Measurements from ENCODE around the gene PPP1R3G. TPM values are rescaled to one million over a fixed set of nuclear protein-coding genes. Genes with fewer than 3 reads are reported as not detected.

PPP1R3G gene
- total RNA-seq, 1 experiment from 2014 or later, result 0.15 TPM

DNA sequence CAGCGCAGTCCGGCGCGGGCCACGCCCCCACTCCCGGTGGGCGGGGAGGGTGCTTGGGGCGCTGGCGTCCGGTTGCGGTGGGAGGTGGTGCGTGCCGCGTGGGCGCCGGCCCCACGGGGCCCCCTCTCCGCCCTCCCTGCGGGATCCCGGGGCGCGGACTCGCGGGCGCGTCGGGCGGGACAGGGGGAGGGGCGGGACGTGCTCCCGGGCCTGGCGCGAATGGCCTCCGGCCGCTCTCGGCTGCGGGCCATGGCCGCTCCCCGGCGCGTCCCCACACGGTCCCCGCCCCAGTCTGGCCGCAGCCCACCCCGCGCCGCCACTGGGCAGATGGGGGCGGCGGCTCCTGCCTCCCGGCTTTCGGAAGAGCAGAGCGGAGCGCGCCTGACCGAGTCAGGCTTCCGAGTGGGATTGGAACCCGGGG lies 771 bp upstream of the PPP1R3G start:
- ATAC-seq (peak; percentile 11), DNase-seq (ENCODE audit: low spot score) (peak; percentile 25)
- Mint-ChIP-seq H3K9me3 (peaks cover 8% of the 10 kb centered on the region), H3K4me3 (peak overlapping the region; percentile 79), H3K27ac (no peak overlapping the region), H3K27me3 (ENCODE audit: low read depth) (peaks cover 79% of the 10 kb centered on the region), H3K36me3 (no peaks in the 10 kb centered on the region), H3K4me1 (peaks cover 10% of the 10 kb centered on the region)
- TF ChIP-seq FOXK1 (CRISPR knock-in tag; IDR thresholded peaks at IDR 0.05) (0 out of 2 replicates have a peak, but pooled peaks have one; percentile 7), ZNF121 (CRISPR knock-in tag; IDR thresholded peaks at IDR 0.05) (no peak), GABPB1 (CRISPR knock-in tag; IDR thresholded peaks at IDR 0.05) (0 out of 2 replicates have a peak, but pooled peaks have one; percentile 15)
- ChIA-PET POLR2A (no interaction called here), CTCF (interaction anchor here (1.8 kb wide), 1 partner anchor 16 kb away, joined by 4 read pairs; no protein-coding TSS in a partner anchor)

DNA sequence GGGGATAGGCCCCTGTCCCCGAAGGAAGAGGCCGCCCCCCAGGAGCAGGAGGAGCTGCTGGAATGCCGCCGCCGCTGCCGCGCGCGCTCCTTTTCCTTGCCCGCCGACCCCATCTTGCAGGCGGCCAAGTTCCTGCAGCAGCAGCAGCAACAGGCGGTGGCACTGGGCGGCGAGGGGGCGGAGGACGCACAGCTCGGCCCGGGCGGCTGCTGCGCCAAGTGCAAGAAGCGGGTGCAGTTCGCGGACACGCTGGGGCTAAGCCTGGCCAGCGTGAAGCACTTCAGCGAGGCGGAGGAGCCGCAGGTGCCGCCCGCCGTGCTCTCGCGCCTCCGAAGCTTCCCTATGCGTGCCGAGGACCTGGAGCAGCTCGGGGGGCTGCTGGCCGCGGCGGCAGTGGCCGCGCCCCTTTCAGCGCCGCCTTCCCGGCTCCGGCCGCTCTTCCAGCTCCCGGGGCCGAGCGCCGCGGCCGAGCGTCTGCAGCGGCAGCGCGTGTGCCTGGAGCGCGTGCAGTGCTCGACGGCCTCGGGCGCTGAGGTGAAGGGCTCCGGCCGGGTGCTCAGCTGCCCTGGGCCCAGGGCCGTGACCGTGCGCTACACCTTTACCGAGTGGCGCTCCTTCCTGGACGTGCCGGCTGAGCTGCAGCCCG lies 630 bp downstream of the PPP1R3G start:
- Mint-ChIP-seq H3K36me3 (no peaks in the 10 kb centered on the region), H3K4me1 (peaks cover 10% of the 10 kb centered on the region), H3K9me3 (no peaks in the 10 kb centered on the region), H3K27me3 (ENCODE audit: low read depth) (peaks cover 77% of the 10 kb centered on the region), H3K27ac (no peak overlapping the region), H3K4me3 (peak overlapping the region; percentile 61)
- ChIA-PET POLR2A (no interaction called here), CTCF (interaction anchor here (0.7 to 2.6 kb wide), 10 partner anchors 10 to 323 kb away, joined by 3 to 17 read pairs (median 4); no protein-coding TSS in a partner anchor)
- ATAC-seq, result peak; percentile 56
- DNase-seq (ENCODE audit: low spot score), result peak; percentile 63
- TF ChIP-seq, protein P1, sequence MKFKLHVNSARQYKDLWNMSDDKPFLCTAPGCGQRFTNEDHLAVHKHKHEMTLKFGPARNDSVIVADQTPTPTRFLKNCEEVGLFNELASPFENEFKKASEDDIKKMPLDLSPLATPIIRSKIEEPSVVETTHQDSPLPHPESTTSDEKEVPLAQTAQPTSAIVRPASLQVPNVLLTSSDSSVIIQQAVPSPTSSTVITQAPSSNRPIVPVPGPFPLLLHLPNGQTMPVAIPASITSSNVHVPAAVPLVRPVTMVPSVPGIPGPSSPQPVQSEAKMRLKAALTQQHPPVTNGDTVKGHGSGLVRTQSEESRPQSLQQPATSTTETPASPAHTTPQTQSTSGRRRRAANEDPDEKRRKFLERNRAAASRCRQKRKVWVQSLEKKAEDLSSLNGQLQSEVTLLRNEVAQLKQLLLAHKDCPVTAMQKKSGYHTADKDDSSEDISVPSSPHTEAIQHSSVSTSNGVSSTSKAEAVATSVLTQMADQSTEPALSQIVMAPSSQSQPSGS (CRISPR knock-in tag; IDR thresholded peaks at IDR 0.05; ENCODE audit: borderline replicate concordance, low read depth), result no peak
- TF ChIP-seq, protein P2, sequence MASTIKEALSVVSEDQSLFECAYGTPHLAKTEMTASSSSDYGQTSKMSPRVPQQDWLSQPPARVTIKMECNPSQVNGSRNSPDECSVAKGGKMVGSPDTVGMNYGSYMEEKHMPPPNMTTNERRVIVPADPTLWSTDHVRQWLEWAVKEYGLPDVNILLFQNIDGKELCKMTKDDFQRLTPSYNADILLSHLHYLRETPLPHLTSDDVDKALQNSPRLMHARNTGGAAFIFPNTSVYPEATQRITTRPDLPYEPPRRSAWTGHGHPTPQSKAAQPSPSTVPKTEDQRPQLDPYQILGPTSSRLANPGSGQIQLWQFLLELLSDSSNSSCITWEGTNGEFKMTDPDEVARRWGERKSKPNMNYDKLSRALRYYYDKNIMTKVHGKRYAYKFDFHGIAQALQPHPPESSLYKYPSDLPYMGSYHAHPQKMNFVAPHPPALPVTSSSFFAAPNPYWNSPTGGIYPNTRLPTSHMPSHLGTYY (CRISPR knock-in tag; IDR thresholded peaks at IDR 0.05), result no peak
- peak; percentile 43; the same call in 1 of the 2 replicates for TF ChIP-seq ZNF317 (CRISPR knock-in tag; IDR thresholded peaks at IDR 0.05; ENCODE audit: borderline replicate concordance, low read depth)
- peak; percentile 90 for TF ChIP-seq TP53 (CRISPR knock-in tag; IDR thresholded peaks at IDR 0.05)
- TF ChIP-seq CREB1 (CRISPR knock-in tag; IDR thresholded peaks at IDR 0.05), result peak; percentile 30; the same call in 1 of the 2 replicates
- TF ChIP-seq, protein P3, sequence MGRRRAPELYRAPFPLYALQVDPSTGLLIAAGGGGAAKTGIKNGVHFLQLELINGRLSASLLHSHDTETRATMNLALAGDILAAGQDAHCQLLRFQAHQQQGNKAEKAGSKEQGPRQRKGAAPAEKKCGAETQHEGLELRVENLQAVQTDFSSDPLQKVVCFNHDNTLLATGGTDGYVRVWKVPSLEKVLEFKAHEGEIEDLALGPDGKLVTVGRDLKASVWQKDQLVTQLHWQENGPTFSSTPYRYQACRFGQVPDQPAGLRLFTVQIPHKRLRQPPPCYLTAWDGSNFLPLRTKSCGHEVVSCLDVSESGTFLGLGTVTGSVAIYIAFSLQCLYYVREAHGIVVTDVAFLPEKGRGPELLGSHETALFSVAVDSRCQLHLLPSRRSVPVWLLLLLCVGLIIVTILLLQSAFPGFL (CRISPR knock-in tag; IDR thresholded peaks at IDR 0.05; ENCODE audit: borderline replicate concordance), result no peak; the same call in 1 of the 2 replicates
- TF ChIP-seq MXD4 (CRISPR knock-in tag; IDR thresholded peaks at IDR 0.05; ENCODE audit: borderline replicate concordance), result no peak
- 0 out of 2 replicates have a peak, but pooled peaks have one; percentile 14 for TF ChIP-seq ZNF138 (CRISPR knock-in tag; conservative IDR thresholded peaks at IDR 0.05)
- TF ChIP-seq ZNF121 (CRISPR knock-in tag; IDR thresholded peaks at IDR 0.05), result no peak
- peak; percentile 74 for TF ChIP-seq ETV6 (CRISPR knock-in tag; IDR thresholded peaks at IDR 0.05)
- TF ChIP-seq, protein P4, sequence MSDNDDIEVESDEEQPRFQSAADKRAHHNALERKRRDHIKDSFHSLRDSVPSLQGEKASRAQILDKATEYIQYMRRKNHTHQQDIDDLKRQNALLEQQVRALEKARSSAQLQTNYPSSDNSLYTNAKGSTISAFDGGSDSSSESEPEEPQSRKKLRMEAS (CRISPR knock-in tag; IDR thresholded peaks at IDR 0.05), result peak; percentile 88; the same call in 1 of the 2 replicates
- peak; percentile 76 for TF ChIP-seq ZNF263 (CRISPR knock-in tag; IDR thresholded peaks at IDR 0.05; ENCODE audit: low read depth)
- TF ChIP-seq NR3C1 (CRISPR knock-in tag; conservative IDR thresholded peaks at IDR 0.05; ENCODE audit: low read depth), result 0 out of 2 replicates have a peak, but pooled peaks have one; percentile 23
- TF ChIP-seq, protein P5, sequence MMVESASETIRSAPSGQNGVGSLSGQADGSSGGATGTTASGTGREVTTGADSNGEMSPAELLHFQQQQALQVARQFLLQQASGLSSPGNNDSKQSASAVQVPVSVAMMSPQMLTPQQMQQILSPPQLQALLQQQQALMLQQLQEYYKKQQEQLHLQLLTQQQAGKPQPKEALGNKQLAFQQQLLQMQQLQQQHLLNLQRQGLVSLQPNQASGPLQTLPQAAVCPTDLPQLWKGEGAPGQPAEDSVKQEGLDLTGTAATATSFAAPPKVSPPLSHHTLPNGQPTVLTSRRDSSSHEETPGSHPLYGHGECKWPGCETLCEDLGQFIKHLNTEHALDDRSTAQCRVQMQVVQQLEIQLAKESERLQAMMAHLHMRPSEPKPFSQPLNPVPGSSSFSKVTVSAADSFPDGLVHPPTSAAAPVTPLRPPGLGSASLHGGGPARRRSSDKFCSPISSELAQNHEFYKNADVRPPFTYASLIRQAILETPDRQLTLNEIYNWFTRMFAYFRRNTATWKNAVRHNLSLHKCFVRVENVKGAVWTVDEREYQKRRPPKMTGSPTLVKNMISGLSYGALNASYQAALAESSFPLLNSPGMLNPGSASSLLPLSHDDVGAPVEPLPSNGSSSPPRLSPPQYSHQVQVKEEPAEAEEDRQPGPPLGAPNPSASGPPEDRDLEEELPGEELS (CRISPR knock-in tag; IDR thresholded peaks at IDR 0.05), result peak; percentile 70; the same call in 1 of the 2 replicates
- 0 out of 2 replicates have a peak, but pooled peaks have one; percentile 59 for TF ChIP-seq SMAD3 (CRISPR knock-in tag; IDR thresholded peaks at IDR 0.05; ENCODE audit: borderline replicate concordance)
- peak; percentile 65; the same call in 1 of the 2 replicates for TF ChIP-seq NR1H2 (CRISPR knock-in tag; IDR thresholded peaks at IDR 0.05)
- TF ChIP-seq, protein P6, sequence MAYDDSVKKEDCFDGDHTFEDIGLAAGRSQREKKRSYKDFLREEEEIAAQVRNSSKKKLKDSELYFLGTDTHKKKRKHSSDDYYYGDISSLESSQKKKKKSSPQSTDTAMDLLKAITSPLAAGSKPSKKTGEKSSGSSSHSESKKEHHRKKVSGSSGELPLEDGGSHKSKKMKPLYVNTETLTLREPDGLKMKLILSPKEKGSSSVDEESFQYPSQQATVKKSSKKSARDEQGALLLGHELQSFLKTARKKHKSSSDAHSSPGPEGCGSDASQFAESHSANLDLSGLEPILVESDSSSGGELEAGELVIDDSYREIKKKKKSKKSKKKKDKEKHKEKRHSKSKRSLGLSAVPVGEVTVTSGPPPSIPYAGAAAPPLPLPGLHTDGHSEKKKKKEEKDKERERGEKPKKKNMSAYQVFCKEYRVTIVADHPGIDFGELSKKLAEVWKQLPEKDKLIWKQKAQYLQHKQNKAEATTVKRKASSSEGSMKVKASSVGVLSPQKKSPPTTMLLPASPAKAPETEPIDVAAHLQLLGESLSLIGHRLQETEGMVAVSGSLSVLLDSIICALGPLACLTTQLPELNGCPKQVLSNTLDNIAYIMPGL (CRISPR knock-in tag; IDR thresholded peaks at IDR 0.05), result peak; percentile 67; the same call in 1 of the 2 replicates
- peak; percentile 38; the same call in 1 of the 2 replicates for TF ChIP-seq MYBL2 (CRISPR knock-in tag; IDR thresholded peaks at IDR 0.05)
- TF ChIP-seq OVOL2 (CRISPR knock-in tag; IDR thresholded peaks at IDR 0.05; ENCODE audit: borderline replicate concordance), result no peak
- no peak for TF ChIP-seq CBFB (CRISPR knock-in tag; IDR thresholded peaks at IDR 0.05; ENCODE audit: low read depth)
- TF ChIP-seq GABPB1 (CRISPR knock-in tag; IDR thresholded peaks at IDR 0.05), result no peak
- TF ChIP-seq JAZF1 (CRISPR knock-in tag; IDR thresholded peaks at IDR 0.05), result no peak
- no peak for TF ChIP-seq NFATC4 (CRISPR knock-in tag; IDR thresholded peaks at IDR 0.05)
